ENCODE results near the gene ALDH8A1. TPM values are rescaled to one million over a fixed set of nuclear protein-coding genes. Genes with fewer than 3 reads are reported as not detected.

Gene ALDH8A1
- total and polyA plus RNA-seq, 7 donors = 0.13 to 0.97 (median 0.47) TPM; not detected in 1

- TF ChIP-seq CTCF (IDR thresholded peaks at IDR 0.05) = no peak
Observed at GRCh38 chr6:134884752-134885151, 65.1 kb downstream of the ALDH8A1 start.

GRCh38 chr6:134883314-134883713 is 66.6 kb downstream of the ALDH8A1 start:
- Histone ChIP-seq H3K36me3 (ENCODE audit: insufficient read depth in 1 of 2, low read depth in 1 of 2) (no peaks in the 10 kb centered on the region), H3K27me3 (ENCODE audit: insufficient read depth in 3 of 3, low read length in 2 of 3) (no peaks in the 10 kb centered on the region), H3K9me3 (no peaks in the 10 kb centered on the region), H3K4me1 (peaks cover 4% of the 10 kb centered on the region), H3K4me3 (no peak overlapping the region), H3K27ac (no peak overlapping the region)
- 33 to 36% (median 33%) methylated on average over 1 of the region's 1 CpG for WGBS, 3 donors
- no peak for TF ChIP-seq CTCF (IDR thresholded peaks at IDR 0.05)
- intact Hi-C loops (cut with DNase I) = loop anchor here in 1 of 2 donors (2.0 to 5.0 kb wide), 4 partner anchors 56 to 761 kb away; no protein-coding TSS in a partner anchor
- ATAC-seq (no peak), DNase-seq (no peak)

More at GRCh38 chr6:134884752-134885151, 65.1 kb downstream of the ALDH8A1 start:
- intact Hi-C loops (cut with DNase I) = loop anchor here in 1 of 2 donors (5.0 kb wide), 3 partner anchors 57 to 762 kb away; no protein-coding TSS in a partner anchor
- Histone ChIP-seq H3K4me3 (no peak overlapping the region), H3K4me1 (peaks cover 4% of the 10 kb centered on the region), H3K9me3 (no peaks in the 10 kb centered on the region), H3K36me3 (ENCODE audit: insufficient read depth in 1 of 2, low read depth in 1 of 2) (no peaks in the 10 kb centered on the region), H3K27ac (no peak overlapping the region), H3K27me3 (ENCODE audit: insufficient read depth in 3 of 3, low read length in 2 of 3) (no peaks in the 10 kb centered on the region)
- DNase-seq = no peak
- ATAC-seq = no peak
- WGBS, 3 donors = 94 to 97% (median 94%) methylated on average over 3 of the region's 3 CpGs

GRCh38 chr6:134882426-134883038 is 67.4 kb downstream of the ALDH8A1 start:
- Histone ChIP-seq H3K4me3 (no peak overlapping the region), H3K36me3 (ENCODE audit: insufficient read depth in 1 of 2, low read depth in 1 of 2) (no peaks in the 10 kb centered on the region), H3K9me3 (no peaks in the 10 kb centered on the region), H3K4me1 (peaks cover 4% of the 10 kb centered on the region), H3K27me3 (ENCODE audit: insufficient read depth in 3 of 3, low read length in 2 of 3) (no peaks in the 10 kb centered on the region), H3K27ac (no peak overlapping the region)
- 43 to 73% (median 52%) methylated on average over 10 of the region's 10 CpGs for WGBS, 3 donors
- intact Hi-C loops (cut with DNase I) = loop anchor here in 1 of 2 donors (2.0 to 5.0 kb wide), 4 partner anchors 55 to 760 kb away; no protein-coding TSS in a partner anchor
- TF ChIP-seq CTCF (IDR thresholded peaks at IDR 0.05) = peak; percentile 98
- ATAC-seq (peak; percentile 73 to 94 (median 91)), DNase-seq (peak; percentile 48 to 65)

GRCh38 chr6:134880487-134881190 is 69.3 kb downstream of the ALDH8A1 start:
- intact Hi-C loops (cut with DNase I) = loop anchor here in 1 of 2 donors (5.0 kb wide), 3 partner anchors 53 to 758 kb away; no protein-coding TSS in a partner anchor
- H3K4me1 ChIP-seq = peaks cover 4% of the 10 kb centered on the region
- no peak overlapping the region for H3K27ac ChIP-seq
- H3K9me3 ChIP-seq = no peaks in the 10 kb centered on the region
- no peak for TF ChIP-seq CTCF (IDR thresholded peaks at IDR 0.05)
- DNase-seq (no peak), ATAC-seq (no peak)
- H3K36me3 ChIP-seq (ENCODE audit: insufficient read depth in 1 of 2, low read depth in 1 of 2) = no peaks in the 10 kb centered on the region
- 50 to 58% (median 51%) methylated on average over 5 of the region's 5 CpGs for whole genome bisulfite sequencing, 3 donors
- H3K4me3 ChIP-seq = no peak overlapping the region
- H3K27me3 ChIP-seq (ENCODE audit: insufficient read depth in 3 of 3, low read length in 2 of 3) = no peaks in the 10 kb centered on the region

All from psoas muscle (tissue), 8 donors.